ENCODE measurements around the gene GATD1. TPM values are rescaled to one million over a fixed set of nuclear protein-coding genes. Genes with fewer than 3 reads are reported as not detected.

Gene GATD1
- total RNA-seq, 4 donors from 2014 or later, result 20.2 to 38.7 (median 21.6) TPM

DNA sequence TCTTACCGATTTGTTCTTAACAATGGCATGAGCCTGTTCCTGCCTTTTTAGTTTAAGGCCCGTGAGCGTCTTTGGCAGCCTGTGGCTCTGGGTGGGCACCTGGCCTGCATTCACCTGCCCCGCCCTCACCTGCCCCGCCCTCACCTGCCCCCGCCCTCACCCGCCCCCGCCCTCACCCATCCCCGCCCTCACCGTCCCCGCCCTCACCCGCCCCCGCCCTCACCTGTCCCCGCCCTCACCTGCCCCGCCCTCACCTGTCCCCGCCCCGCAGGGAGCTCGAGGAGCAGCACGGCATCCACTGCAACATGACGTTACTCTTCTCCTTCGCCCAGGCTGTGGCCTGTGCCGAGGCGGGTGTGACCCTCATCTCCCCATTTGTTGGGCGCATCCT is 14.2 kb downstream of the GATD1 start:
- intact Hi-C loops (cut with DNase I), result no loop called here
- 58 to 60% methylated on average over 2 of the region's 24 CpGs for WGBS, 2 donors
- DNase-seq, result no peak
- no peaks in the 10 kb centered on the region for H3K9me3 ChIP-seq
- H3K4me3 ChIP-seq, result no peak overlapping the region
- TF ChIP-seq, protein P1, sequence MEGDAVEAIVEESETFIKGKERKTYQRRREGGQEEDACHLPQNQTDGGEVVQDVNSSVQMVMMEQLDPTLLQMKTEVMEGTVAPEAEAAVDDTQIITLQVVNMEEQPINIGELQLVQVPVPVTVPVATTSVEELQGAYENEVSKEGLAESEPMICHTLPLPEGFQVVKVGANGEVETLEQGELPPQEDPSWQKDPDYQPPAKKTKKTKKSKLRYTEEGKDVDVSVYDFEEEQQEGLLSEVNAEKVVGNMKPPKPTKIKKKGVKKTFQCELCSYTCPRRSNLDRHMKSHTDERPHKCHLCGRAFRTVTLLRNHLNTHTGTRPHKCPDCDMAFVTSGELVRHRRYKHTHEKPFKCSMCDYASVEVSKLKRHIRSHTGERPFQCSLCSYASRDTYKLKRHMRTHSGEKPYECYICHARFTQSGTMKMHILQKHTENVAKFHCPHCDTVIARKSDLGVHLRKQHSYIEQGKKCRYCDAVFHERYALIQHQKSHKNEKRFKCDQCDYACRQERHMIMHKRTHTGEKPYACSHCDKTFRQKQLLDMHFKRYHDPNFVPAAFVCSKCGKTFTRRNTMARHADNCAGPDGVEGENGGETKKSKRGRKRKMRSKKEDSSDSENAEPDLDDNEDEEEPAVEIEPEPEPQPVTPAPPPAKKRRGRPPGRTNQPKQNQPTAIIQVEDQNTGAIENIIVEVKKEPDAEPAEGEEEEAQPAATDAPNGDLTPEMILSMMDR (IDR thresholded peaks at IDR 0.05), result no peak
- no peak for TF ChIP-seq POLR2A (IDR thresholded peaks at IDR 0.05)
- no peaks in the 10 kb centered on the region for H3K27me3 ChIP-seq
- H3K27ac ChIP-seq, result peak overlapping the region; percentile 78 to 89 (median 86)
- H3K36me3 ChIP-seq, result peaks cover 43 to 97% (median 67%) of the 10 kb centered on the region in 3 donors
- peaks cover 0 to 36% (median 7%) of the 10 kb centered on the region in 3 donors for H3K4me1 ChIP-seq

DNA sequence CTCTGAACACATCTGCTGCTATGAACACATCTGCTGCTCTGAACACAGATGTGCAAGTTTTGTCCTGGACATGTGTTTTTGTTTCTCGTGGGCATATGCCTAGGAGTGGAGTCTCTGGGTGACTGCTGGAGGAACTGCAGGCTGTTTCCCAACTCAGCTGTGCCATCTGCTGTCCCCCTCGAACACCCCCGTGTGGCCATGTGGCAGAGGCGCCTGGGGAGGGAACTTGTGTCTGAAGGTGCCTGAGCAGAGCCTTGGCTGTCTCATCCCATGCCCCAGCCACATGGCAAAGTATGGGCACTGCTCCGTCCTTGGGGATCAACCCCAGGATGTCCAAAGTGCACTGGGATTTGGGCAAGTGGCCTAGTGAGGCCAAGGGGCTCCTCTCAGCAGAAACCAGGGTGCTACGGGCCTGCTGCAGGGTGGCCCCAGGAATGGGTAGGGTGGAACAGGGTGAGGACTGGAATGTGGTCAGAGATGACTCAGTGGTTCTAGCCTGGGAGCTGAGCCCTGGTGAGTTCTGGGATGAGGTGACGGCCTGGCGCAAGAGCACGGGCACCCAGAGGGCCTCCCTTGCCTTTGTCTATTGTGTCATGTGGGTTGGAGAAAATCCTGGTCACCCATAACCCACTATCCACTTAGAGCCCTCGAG is 14.7 kb downstream of the GATD1 start:
- Histone ChIP-seq H3K4me3 (no peak overlapping the region), H3K4me1 (peaks cover 0 to 36% (median 7%) of the 10 kb centered on the region in 3 donors), H3K27me3 (no peaks in the 10 kb centered on the region), H3K27ac (peak overlapping the region; percentile 78 to 89 (median 86)), H3K36me3 (peaks cover 48 to 97% (median 70%) of the 10 kb centered on the region in 3 donors), H3K9me3 (no peaks in the 10 kb centered on the region)
- TF ChIP-seq, protein P1 (IDR thresholded peaks at IDR 0.05), result peak in 4 of 6 experiments; percentile 12 to 52 (median 24)
- TF ChIP-seq POLR2A (IDR thresholded peaks at IDR 0.05), result peak in 1 of 4 donors; percentile 14
- DNase-seq, result no peak
- whole genome bisulfite sequencing, 2 donors, result 21 to 54% methylated on average over 7 of the region's 10 CpGs
- intact Hi-C loops (cut with DNase I), result no loop called here

DNA sequence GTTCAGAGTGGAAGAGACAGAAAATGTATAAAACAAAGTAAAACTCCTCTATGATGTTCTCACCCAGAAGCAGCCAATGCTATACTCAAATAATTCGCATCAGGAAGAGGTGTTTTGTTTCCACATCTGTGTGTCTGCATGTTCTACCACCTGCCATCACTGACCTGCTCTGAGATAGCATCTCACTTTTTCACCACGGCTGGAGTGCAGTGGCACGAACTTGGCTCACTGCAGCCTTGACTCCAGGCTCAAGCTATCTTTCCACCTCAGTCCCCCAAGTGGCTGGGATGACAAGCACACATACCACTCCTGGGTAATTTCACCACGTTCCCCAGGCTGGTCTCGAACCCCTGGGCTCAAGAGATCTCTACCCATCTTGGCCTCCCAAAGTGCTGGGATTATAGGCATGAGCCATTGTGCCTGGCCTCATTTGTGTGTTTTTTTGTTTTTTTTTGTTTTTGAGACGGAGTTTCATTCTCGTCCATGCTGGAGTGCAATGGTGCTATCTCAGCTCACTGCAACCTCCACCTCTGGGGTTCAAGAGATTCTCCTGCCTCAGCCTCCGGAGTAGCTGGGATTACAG is 15.7 kb downstream of the GATD1 start:
- Histone ChIP-seq H3K36me3 (peaks cover 57 to 97% (median 78%) of the 10 kb centered on the region in 3 donors), H3K9me3 (no peaks in the 10 kb centered on the region), H3K27ac (peak overlapping the region; percentile 78 to 89 (median 86)), H3K27me3 (no peaks in the 10 kb centered on the region), H3K4me1 (peaks cover 0 to 36% (median 7%) of the 10 kb centered on the region in 3 donors), H3K4me3 (no peak overlapping the region)
- intact Hi-C loops (cut with DNase I), result no loop called here
- DNase-seq, result no peak
- TF ChIP-seq POLR2A (IDR thresholded peaks at IDR 0.05), result no peak
- TF ChIP-seq, protein P1 (IDR thresholded peaks at IDR 0.05), result peak in 1 of 6 experiments; percentile 4
- WGBS, 2 donors, result 82 to 91% methylated on average over 7 to 8 of the region's 8 CpGs

DNA sequence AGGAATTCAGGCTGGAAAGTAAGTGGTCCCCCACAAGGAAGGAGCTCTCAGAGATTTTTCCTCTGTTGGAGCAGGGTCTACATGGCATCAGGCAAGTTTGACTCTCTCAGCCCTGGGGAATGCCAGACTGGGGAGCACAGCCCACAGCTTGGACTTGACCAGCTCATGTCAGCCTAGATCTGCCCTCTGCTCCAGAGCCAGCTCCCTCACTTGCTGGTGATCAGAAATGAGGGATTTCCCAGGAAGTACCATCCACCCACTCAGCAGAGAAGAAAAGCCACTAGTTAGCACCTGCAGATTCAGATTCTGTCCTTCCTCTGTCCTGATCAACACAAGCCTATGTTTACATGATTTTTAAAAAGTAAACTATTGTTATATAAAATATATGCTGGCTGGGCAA is 17.1 kb downstream of the GATD1 start:
- intact Hi-C loops (cut with DNase I), result no loop called here
- no peak for TF ChIP-seq POLR2A (IDR thresholded peaks at IDR 0.05)
- TF ChIP-seq, protein P1 (IDR thresholded peaks at IDR 0.05), result no peak
- H3K27ac ChIP-seq, result peak overlapping the region in 1 of 4 donors; percentile 1
- no peak overlapping the region for H3K4me3 ChIP-seq
- H3K27me3 ChIP-seq, result no peaks in the 10 kb centered on the region
- H3K36me3 ChIP-seq, result peaks cover 47 to 97% (median 79%) of the 10 kb centered on the region in 3 donors
- H3K4me1 ChIP-seq, result peaks cover 0 to 30% (median 7%) of the 10 kb centered on the region in 3 donors
- no peaks in the 10 kb centered on the region for H3K9me3 ChIP-seq
- DNase-seq, result no peak

DNA sequence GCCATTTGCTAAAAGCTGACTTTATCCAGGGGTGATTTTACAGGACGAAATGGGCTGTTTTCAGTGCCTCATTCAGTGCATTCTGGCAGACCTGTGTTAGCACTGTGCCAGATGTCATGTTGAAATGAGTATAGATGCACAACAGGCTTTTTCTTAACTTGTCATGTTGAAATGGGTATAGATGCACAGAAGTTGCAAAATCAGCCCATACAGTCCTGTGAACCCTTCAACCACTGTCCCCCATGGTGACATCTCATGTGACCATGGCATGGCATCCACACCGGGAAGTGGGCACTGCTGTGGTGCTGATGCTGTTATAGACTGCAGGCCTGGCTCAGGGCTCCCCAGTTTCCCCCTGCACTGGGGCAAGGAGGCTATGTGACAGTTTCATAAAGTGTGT is 27.6 kb downstream of the GATD1 start:
- H3K27ac ChIP-seq, result peak overlapping the region in 3 of 4 donors; percentile 94 to 96 (median 94)
- TF ChIP-seq, protein P1 (IDR thresholded peaks at IDR 0.05), result no peak
- no peak for TF ChIP-seq POLR2A (IDR thresholded peaks at IDR 0.05)
- intact Hi-C loops (cut with DNase I), result no loop called here
- no peaks in the 10 kb centered on the region for H3K9me3 ChIP-seq
- WGBS, 2 donors, result 51 to 53% methylated on average over 2 of the region's 2 CpGs
- no peaks in the 10 kb centered on the region for H3K27me3 ChIP-seq
- peaks cover 0 to 43% (median 0%) of the 10 kb centered on the region in 3 donors for H3K36me3 ChIP-seq
- H3K4me1 ChIP-seq, result peaks cover 4 to 53% (median 22%) of the 10 kb centered on the region in 3 donors
- peak overlapping the region in 3 of 4 donors; percentile 83 to 96 (median 88) for H3K4me3 ChIP-seq
- DNase-seq, result no peak

Data from esophagus squamous epithelium (tissue), 5 donors.